HG03439 (cell line): ENCODE measurements around the gene PRCC.

ENCODE experiments used
- ATAC-seq: cut with Tn5 transposase; IDR thresholded peaks from one replicate; pipeline ENCODE4 v1.9.1; 2021; ENCODE audit warnings: mild to moderate bottlenecking, moderate library complexity; ENCODE audit not compliant: unreplicated experiment

The PRCC gene

GRCh38 chr1:156767101-156767878 is at the start of gene PRCC:
TSS of gene PRCC (plus strand) at chr1:156767535. CDS start at chr1:156767772, 237 bp downstream.
- peak; percentile 92 for ATAC-seq

- no peak for ATAC-seq
These were observed 46.2 kb upstream of the PRCC start for GRCh38 chr1:156721131-156721530.

- ATAC-seq = no peak
These were observed 45.8 kb upstream of the PRCC start for GRCh38 chr1:156721535-156721934.

GRCh38 chr1:156725683-156726280 is 41.6 kb upstream of the PRCC start:
- peak; percentile 34 for ATAC-seq

GRCh38 chr1:156726549-156727226 is 40.6 kb upstream of the PRCC start:
- ATAC-seq = no peak

GRCh38 chr1:156727492-156727891 is 39.8 kb upstream of the PRCC start:
- no peak for ATAC-seq

GRCh38 chr1:156727926-156728598 is 39.3 kb upstream of the PRCC start, which contains the start of gene METTL25B:
TSS of gene METTL25B (plus strand) at chr1:156728469. CDS start at chr1:156729105, 636 bp downstream.
- peak; percentile 56 for ATAC-seq

- ATAC-seq = peak; percentile 85
These were observed 38.5 kb upstream of the PRCC start, which contains the start of gene ISG20L2 for GRCh38 chr1:156728599-156729462. TSS of gene ISG20L2 (minus strand) at chr1:156728766. CDS start at chr1:156727652, 1,114 bp downstream.

- ATAC-seq = no peak
These were observed 33.2 kb upstream of the PRCC start for GRCh38 chr1:156733989-156734584.

GRCh38 chr1:156738407-156738806 is 28.9 kb upstream of the PRCC start:
- ATAC-seq = no peak

GRCh38 chr1:156738916-156739315 is 28.4 kb upstream of the PRCC start:
- ATAC-seq = no peak

GRCh38 chr1:156740237-156740740 is 27.0 kb upstream of the PRCC start:
- no peak for ATAC-seq

GRCh38 chr1:156740741-156741480 is 26.4 kb upstream of the PRCC start, which contains the start of gene MRPL24:
TSS of gene MRPL24 (minus strand) at chr1:156741088. CDS start at chr1:156738704, 2,384 bp downstream.
- peak; percentile 80 for ATAC-seq

GRCh38 chr1:156741481-156741983 is 25.8 kb upstream of the PRCC start:
- ATAC-seq = peak; percentile 0

- no peak for ATAC-seq
These were observed 25.3 kb upstream of the PRCC start for GRCh38 chr1:156742017-156742416.

GRCh38 chr1:156742801-156743200 is 24.5 kb upstream of the PRCC start:
- no peak for ATAC-seq

GRCh38 chr1:156743367-156744302 is 23.7 kb upstream of the PRCC start:
- ATAC-seq = no peak
